Spleen (tissue), 11 donors: ENCODE measurements around the gene PGAM1. TPM values are rescaled to one million over a fixed set of nuclear protein-coding genes. Genes with fewer than 3 reads are reported as not detected.

Experiments used
- DNase-seq: peaks from one replicate; pipeline ENCODE4 v3.0.0-alpha.2; 2020
- H3K27ac ChIP-seq, 8 donors: fragments of 200-600 bp; sonication (generic) in 7 of 8; 1 replicate in 4 of 8; 2 replicates in 4 of 8; pipeline versions ENCODE4 v1.5.0 to v1.8.0; 2016 to 2021; ENCODE audit warnings: inconsistent platforms in 4 of 8, mild to moderate bottlenecking in 4 of 8, moderate library complexity in 1 of 8
- H3K27me3 ChIP-seq, 7 donors: fragments of 200-600 bp; sonication (generic) in 6 of 7; replicated peaks in 1 of 7; 1 replicate in 4 of 7; 2 replicates in 3 of 7; pipeline versions ENCODE4 v1.5.0 to v1.8.0; 2016 to 2021; ENCODE audit warnings: inconsistent platforms in 3 of 7, mild to moderate bottlenecking in 1 of 7
- H3K36me3 ChIP-seq, 6 donors: fragments of 200-600 bp; sonication (generic) in 5 of 6; 1 replicate in 4 of 6; 2 replicates in 2 of 6; pipeline versions ENCODE4 v1.5.0 to v1.8.0; 2016 to 2021; ENCODE audit warnings: inconsistent platforms in 2 of 6
- H3K4me1 ChIP-seq, 6 donors: fragments of 200-600 bp; sonication (generic) in 5 of 6; 1 replicate in 3 of 6; 2 replicates in 3 of 6; pipeline versions ENCODE4 v1.5.0 to v1.8.0; 2016 to 2021; ENCODE audit warnings: inconsistent platforms in 3 of 6
- H3K4me3 ChIP-seq, 8 donors: fragments of 200-600 bp; sonication (generic) in 7 of 8; 1 replicate in 4 of 8; 2 replicates in 4 of 8; pipeline versions ENCODE4 v1.5.0 to v1.8.0; 2016 to 2021; ENCODE audit warnings: inconsistent platforms in 4 of 8, mild to moderate bottlenecking in 4 of 8, moderate library complexity in 2 of 8
- H3K9me3 ChIP-seq, 8 donors: fragments of 200-600 bp; sonication (generic) in 7 of 8; 1 replicate in 4 of 8; 2 replicates in 4 of 8; pipeline versions ENCODE4 v1.5.0 to v1.8.0; 2016 to 2021; ENCODE audit warnings: inconsistent platforms in 4 of 8
- CTCF ChIP-seq, 11 experiments: fragments of 200-600 bp in 7 of 11; fragments of 450-650 bp in 4 of 11; sonication (generic) in 4 of 11; IDR thresholded peaks in 8 of 11; conservative IDR thresholded peaks in 3 of 11; 1 replicate in 7 of 11; 2 replicates in 4 of 11; pipeline versions ENCODE4 v1.4.0 to v1.8.0; 2016 to 2021; ENCODE audit warnings: antibody characterized with exemption in 11 of 11, inconsistent platforms in 4 of 11, mild to moderate bottlenecking in 1 of 11
- POLR2A ChIP-seq, 3 donors: fragments of 450-650 bp; IDR thresholded peaks; one replicate each; pipeline ENCODE4 v1.5.1; 2017; ENCODE audit warnings: antibody characterized with exemption in 3 of 3, mild to moderate bottlenecking in 1 of 3
- POLR2AphosphoS5 ChIP-seq, 3 donors: sonication (generic); formaldehyde crosslinking; IDR thresholded peaks; one replicate each; pipeline ENCODE4 v1.5.1; 2017; ENCODE audit warnings: antibody characterized with exemption in 3 of 3
- WGBS, 5 donors: extraction: QIAGEN DNeasy Blood & Tissue Kit in 3 of 5; methylation state at CpG; one replicate each; pipeline versions ENCODE4 v1.1.5 to v1.1.7; 2013 to 2018; 5-methylcytosine and 5-hydroxymethylcytosine counted together
- intact Hi-C: fragments of 100-400 bp; cut with DNase I; formaldehyde crosslinking; loops from one replicate; pipeline ENCODE4 v1.15.0; 2023; ENCODE audit warnings: low total_unique reads
- polyA plus RNA-seq, 3 donors: library from polyadenylated mRNA; stranded (reverse); fragments of 200-250 nt; gene quantifications; one replicate each; pipeline ENCODE4 v1.2.1, GENCODE V29; 2013
- total RNA-seq, 7 donors: library from RNA; depleted of rRNA in 3 of 7; stranded (reverse); fragments of >200 nt in 3 of 7; fragmentation: NEBNext Ultra II Directional in 4 of 7; extraction: Animal tissue kit (Norgen Biotek cat#: 25700) in 4 of 7; gene quantifications; one replicate each; pipeline versions ENCODE4 v1.1.0 to v1.2.1, GENCODE V29; 2016 to 2021
- donor health status: healthy with polysubstance abuse.
- donor health status: DM: no; HTN: no; CAD: no; lungs with moderate emphysema.
- donor health status: DM: no; HTN: no; CAD: no.
- donor health status: Bipolar disorder and iron deficiency.
- donor health status: healthy.
- donor health status: DM: no; HTN: no; CAD: no.
- donor health status: DM: yes; HTN: yes; CAD: no.

The PGAM1 gene
- total and polyA plus RNA-seq, 10 donors: 51.4 to 235 (median 167) TPM

GRCh38 chr10:97450828-97451227 lies 24.8 kb downstream of the PGAM1 start:
- H3K4me1 ChIP-seq: peaks cover 12 to 50% (median 27%) of the 10 kb centered on the region in 6 donors
- DNase-seq: no peak
- intact Hi-C loops: no loop called here
- H3K36me3 ChIP-seq: peaks cover 0 to 54% (median 28%) of the 10 kb centered on the region in 6 donors
- TF ChIP-seq POLR2AphosphoS5 (IDR thresholded peaks at IDR 0.05): no peak
- no peak for TF ChIP-seq CTCF (IDR thresholded peaks at IDR 0.05 in 8 of 11, conservative IDR thresholded peaks at IDR 0.05 in 3 of 11)
- TF ChIP-seq POLR2A (IDR thresholded peaks at IDR 0.05): no peak
- H3K4me3 ChIP-seq: no peak overlapping the region
- no peaks in the 10 kb centered on the region for H3K9me3 ChIP-seq
- 68 to 79% (median 74%) methylated on average over 2 of the region's 2 CpGs for WGBS, 5 donors
- no peak overlapping the region for H3K27ac ChIP-seq
- H3K27me3 ChIP-seq: no peaks in the 10 kb centered on the region

- no peak overlapping the region for H3K27ac ChIP-seq
- intact Hi-C loops: no loop called here
- no peak overlapping the region for H3K4me3 ChIP-seq
- 95 to 99% (median 98%) methylated on average over 10 to 17 of the region's 17 CpGs for WGBS, 5 donors
- TF ChIP-seq POLR2A (IDR thresholded peaks at IDR 0.05) (no peak), POLR2AphosphoS5 (IDR thresholded peaks at IDR 0.05) (peak in 1 of 3 donors; percentile 66), CTCF (IDR thresholded peaks at IDR 0.05 in 8 of 11, conservative IDR thresholded peaks at IDR 0.05 in 3 of 11) (no peak)
- peaks cover 10 to 45% (median 22%) of the 10 kb centered on the region in 6 donors for H3K4me1 ChIP-seq
- H3K36me3 ChIP-seq: peaks cover 0 to 62% (median 33%) of the 10 kb centered on the region in 6 donors
- H3K9me3 ChIP-seq: no peaks in the 10 kb centered on the region
- DNase-seq: no peak
- no peaks in the 10 kb centered on the region for H3K27me3 ChIP-seq
Measured at GRCh38 chr10:97451605-97452004, 25.6 kb downstream of the PGAM1 start.

DNA sequence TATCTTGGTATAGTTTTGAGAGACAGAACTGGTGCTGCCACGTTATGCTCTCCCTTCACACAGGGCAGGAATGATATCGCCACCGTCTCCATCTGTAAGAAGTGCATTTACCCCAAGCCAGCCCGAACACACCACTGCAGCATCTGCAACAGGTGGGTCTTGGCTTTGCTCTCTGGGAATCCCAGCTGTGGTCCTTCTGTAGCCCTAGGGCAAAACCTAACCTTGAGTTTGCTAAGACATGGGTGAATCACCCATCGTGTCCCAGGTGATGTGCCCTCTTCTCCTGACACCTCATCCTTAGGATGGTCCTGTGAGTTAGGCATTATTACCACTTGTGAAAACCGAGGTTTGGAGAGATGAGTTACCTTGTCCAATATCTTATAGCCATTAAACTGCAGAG lies 26.4 kb downstream of the PGAM1 start:
- peaks cover 0 to 69% (median 40%) of the 10 kb centered on the region in 6 donors for H3K36me3 ChIP-seq
- TF ChIP-seq CTCF (IDR thresholded peaks at IDR 0.05 in 8 of 11, conservative IDR thresholded peaks at IDR 0.05 in 3 of 11) (no peak), POLR2AphosphoS5 (IDR thresholded peaks at IDR 0.05) (no peak), POLR2A (IDR thresholded peaks at IDR 0.05) (no peak)
- intact Hi-C loops: no loop called here
- no peaks in the 10 kb centered on the region for H3K27me3 ChIP-seq
- DNase-seq: no peak
- no peak overlapping the region for H3K4me3 ChIP-seq
- peaks cover 3 to 37% (median 15%) of the 10 kb centered on the region in 6 donors for H3K4me1 ChIP-seq
- 89 to 95% (median 92%) methylated on average over 4 to 6 of the region's 6 CpGs for WGBS, 5 donors
- no peak overlapping the region for H3K27ac ChIP-seq
- H3K9me3 ChIP-seq: no peaks in the 10 kb centered on the region

DNA sequence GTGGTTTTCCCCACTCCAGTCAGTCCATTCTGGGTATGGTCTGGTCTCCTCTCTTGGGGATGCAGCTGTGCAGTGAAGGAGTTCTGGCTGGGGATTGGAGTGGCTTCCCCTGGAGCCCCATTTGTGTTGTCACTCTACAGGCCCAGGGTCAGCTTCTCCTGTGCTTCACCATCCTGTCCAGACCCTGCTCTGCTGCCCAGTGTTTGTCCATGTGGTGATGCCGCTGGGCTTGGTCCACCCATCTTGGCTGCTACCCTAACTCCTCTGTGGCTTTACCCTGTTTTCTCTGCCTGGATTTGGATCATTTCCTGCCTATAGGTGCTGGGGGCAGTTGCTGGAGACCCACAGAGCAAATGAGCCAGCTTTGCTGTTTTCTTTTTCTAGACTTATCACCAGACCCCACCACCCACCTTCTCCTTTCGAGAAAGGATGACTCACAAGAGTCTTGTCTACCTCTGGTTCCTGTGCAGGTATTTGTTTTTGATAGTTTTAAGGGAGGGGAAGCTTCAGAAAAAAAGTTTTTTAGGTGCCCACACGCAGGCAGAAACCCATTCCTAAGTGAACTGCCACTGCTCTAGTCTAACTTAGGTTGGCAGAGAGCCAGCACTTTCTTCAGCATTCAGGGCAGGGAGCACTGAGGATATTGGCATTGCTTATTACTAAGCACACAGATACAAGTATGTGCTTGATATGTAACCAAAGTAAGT lies 28.5 kb downstream of the PGAM1 start:
- TF ChIP-seq POLR2A (IDR thresholded peaks at IDR 0.05): no peak
- TF ChIP-seq CTCF (IDR thresholded peaks at IDR 0.05 in 8 of 11, conservative IDR thresholded peaks at IDR 0.05 in 3 of 11): no peak
- TF ChIP-seq POLR2AphosphoS5 (IDR thresholded peaks at IDR 0.05): no peak
- Histone ChIP-seq H3K4me3 (no peak overlapping the region), H3K27ac (peak overlapping the region in 1 of 8 donors; percentile 38), H3K4me1 (peaks cover 0 to 16% (median 5%) of the 10 kb centered on the region in 6 donors), H3K9me3 (no peaks in the 10 kb centered on the region), H3K36me3 (peaks cover 0 to 91% (median 60%) of the 10 kb centered on the region in 6 donors), H3K27me3 (no peaks in the 10 kb centered on the region)
- intact Hi-C loops: no loop called here
- WGBS, 5 donors: 74 to 83% (median 75%) methylated on average over 3 of the region's 3 CpGs
- DNase-seq: no peak
